Transverse colon (tissue), 3 donors: ENCODE measurements around the gene HDAC4.

Source experiments
- EP300 ChIP-seq: sonication (generic); formaldehyde crosslinking; IDR thresholded peaks from one replicate; pipeline ENCODE4 v1.6.1; 2017; ENCODE audit warnings: antibody characterized with exemption, low read depth
- POLR2A ChIP-seq: fragments of 450-650 bp; IDR thresholded peaks from one replicate; pipeline ENCODE4 v1.6.1; 2016; ENCODE audit warnings: antibody characterized with exemption, mild to moderate bottlenecking, moderate library complexity
- TF ChIP-seq, protein P1 (sequence below), 5 experiments: fragments of 200-600 bp in 3 of 5; fragments of 450-650 bp in 2 of 5; sonication (generic) in 3 of 5; IDR thresholded peaks; 1 replicate in 2 of 5; 2 replicates in 3 of 5; pipeline ENCODE4 v1.5.1; 2016 to 2017; ENCODE audit warnings: antibody characterized with exemption in 5 of 5, inconsistent platforms in 3 of 5, mild to moderate bottlenecking in 2 of 5, moderate library complexity in 1 of 5

- TF ChIP-seq, protein P1, sequence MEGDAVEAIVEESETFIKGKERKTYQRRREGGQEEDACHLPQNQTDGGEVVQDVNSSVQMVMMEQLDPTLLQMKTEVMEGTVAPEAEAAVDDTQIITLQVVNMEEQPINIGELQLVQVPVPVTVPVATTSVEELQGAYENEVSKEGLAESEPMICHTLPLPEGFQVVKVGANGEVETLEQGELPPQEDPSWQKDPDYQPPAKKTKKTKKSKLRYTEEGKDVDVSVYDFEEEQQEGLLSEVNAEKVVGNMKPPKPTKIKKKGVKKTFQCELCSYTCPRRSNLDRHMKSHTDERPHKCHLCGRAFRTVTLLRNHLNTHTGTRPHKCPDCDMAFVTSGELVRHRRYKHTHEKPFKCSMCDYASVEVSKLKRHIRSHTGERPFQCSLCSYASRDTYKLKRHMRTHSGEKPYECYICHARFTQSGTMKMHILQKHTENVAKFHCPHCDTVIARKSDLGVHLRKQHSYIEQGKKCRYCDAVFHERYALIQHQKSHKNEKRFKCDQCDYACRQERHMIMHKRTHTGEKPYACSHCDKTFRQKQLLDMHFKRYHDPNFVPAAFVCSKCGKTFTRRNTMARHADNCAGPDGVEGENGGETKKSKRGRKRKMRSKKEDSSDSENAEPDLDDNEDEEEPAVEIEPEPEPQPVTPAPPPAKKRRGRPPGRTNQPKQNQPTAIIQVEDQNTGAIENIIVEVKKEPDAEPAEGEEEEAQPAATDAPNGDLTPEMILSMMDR (IDR thresholded peaks at IDR 0.05): no peak
- TF ChIP-seq POLR2A (no peak), EP300 (no peak)
Observed at GRCh38 chr2:239073270-239073669, 327.6 kb downstream of the HDAC4 start.
